Uterus (tissue), 2 donors: Measurements from ENCODE around the gene ZNF841.

Source experiments
- CTCF ChIP-seq, 4 experiments: fragments of 200-600 bp in 2 of 4; fragments of 450-650 bp in 2 of 4; sonication (generic) in 2 of 4; IDR thresholded peaks; one replicate each; pipeline ENCODE4 v1.5.1; 2016 to 2019; ENCODE audit warnings: antibody characterized with exemption in 4 of 4, mild to moderate bottlenecking in 2 of 4, moderate library complexity in 1 of 4
- POLR2A ChIP-seq, 2 donors: fragments of 450-650 bp; IDR thresholded peaks; one replicate each; pipeline ENCODE4 v1.6.1; 2016; ENCODE audit warnings: antibody characterized with exemption in 2 of 2, mild to moderate bottlenecking in 1 of 2, moderate library complexity in 1 of 2

- no peak for TF ChIP-seq POLR2A (IDR thresholded peaks at IDR 0.05)
- no peak for TF ChIP-seq CTCF (IDR thresholded peaks at IDR 0.05)
These were observed 17.1 kb upstream of the ZNF841 start for GRCh38 chr19:52112624-52113023.
